Measurements from ENCODE around the gene NT5C3B.
A peak's percentile ranks its signal among the peaks of the same experiment; 100 is the strongest.

NT5C3B gene

GRCh38 chr17:41787021-41787418 is 49.0 kb downstream of the NT5C3B start:
- H3K4me1 ChIP-seq (ENCODE audit: insufficient read depth, low read length), result no peaks in the 10 kb centered on the region
- H3K36me3 ChIP-seq (ENCODE audit: insufficient read depth, low read length), result no peaks in the 10 kb centered on the region
- H3K4me3 ChIP-seq (ENCODE audit: low read depth in 1 of 2, low read length in 2 of 2), result no peak overlapping the region
- no peak overlapping the region for H3K9ac ChIP-seq (ENCODE audit: low read length)
- no peak overlapping the region for H3K27ac ChIP-seq (ENCODE audit: low read depth, low read length)
- peaks cover 13 to 23% of the 10 kb centered on the region in 2 donors for H3K27me3 ChIP-seq (ENCODE audit: control insufficient read depth in 1 of 2, insufficient read depth in 2 of 2, low read length in 2 of 2)
- H3K9me3 ChIP-seq (ENCODE audit: low read length), result no peaks in the 10 kb centered on the region

DNA sequence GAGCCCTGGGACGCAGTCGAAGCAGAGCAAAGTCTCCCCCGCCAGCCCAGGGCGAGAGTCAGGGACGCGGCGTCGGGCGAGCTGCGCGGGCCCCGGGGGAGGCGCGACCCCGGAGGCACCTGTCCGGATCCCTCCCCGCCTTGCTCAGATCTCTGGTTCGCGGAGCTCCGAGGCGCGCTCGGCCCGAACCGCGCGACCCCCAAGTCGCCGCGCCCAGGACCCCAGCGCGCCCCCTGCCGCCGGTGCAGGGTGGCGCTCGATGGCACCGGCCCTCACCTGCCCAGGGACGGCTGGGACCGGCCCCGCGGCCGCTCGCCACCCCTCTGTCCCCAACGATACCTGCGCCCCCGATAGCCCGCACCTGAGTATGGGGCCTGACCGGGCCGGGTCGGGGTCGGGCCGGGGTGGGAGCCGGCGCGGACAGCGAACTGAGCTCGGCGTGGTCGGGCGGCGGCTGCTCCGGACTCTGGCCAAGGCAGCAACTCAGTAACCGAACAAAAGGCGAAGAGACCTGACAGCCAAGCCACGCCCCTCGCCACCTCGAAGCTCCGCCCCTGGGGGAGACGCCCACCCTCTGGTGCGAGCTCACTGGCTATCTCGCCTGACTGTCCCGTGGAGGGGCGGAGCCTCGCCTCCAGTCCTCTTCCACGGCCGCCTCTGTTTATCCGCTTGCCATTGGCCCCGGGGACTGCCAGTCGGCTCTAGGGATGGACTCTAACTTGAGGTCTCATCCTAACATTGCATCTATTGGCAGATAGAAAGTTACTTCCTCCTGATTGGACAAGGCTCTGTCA is 49.6 kb downstream of the NT5C3B start, which contains the start of gene JUP:
Gene JUP, minus strand, starts transcription at position 485 of the 794 bp plus-strand sequence. CDS start 14,857 bp downstream, outside the sequence.
- H3K4me3 ChIP-seq (ENCODE audit: low read depth in 1 of 2, low read length in 2 of 2), result peak within 1 kb of the TSS; percentile 38 to 59
- H3K27ac ChIP-seq (ENCODE audit: low read depth, low read length), result peak within 1 kb of the TSS; percentile 3
- no peak within 1 kb of the TSS for H3K9ac ChIP-seq (ENCODE audit: low read length)
- no peaks in the 10 kb centered on the region for H3K36me3 ChIP-seq (ENCODE audit: insufficient read depth, low read length)
- peaks cover 13 to 23% of the 10 kb centered on the region in 2 donors for H3K27me3 ChIP-seq (ENCODE audit: control insufficient read depth in 1 of 2, insufficient read depth in 2 of 2, low read length in 2 of 2)
- H3K4me1 ChIP-seq (ENCODE audit: insufficient read depth, low read length), result no peaks in the 10 kb centered on the region
- H3K9me3 ChIP-seq (ENCODE audit: low read length), result no peaks in the 10 kb centered on the region

DNA sequence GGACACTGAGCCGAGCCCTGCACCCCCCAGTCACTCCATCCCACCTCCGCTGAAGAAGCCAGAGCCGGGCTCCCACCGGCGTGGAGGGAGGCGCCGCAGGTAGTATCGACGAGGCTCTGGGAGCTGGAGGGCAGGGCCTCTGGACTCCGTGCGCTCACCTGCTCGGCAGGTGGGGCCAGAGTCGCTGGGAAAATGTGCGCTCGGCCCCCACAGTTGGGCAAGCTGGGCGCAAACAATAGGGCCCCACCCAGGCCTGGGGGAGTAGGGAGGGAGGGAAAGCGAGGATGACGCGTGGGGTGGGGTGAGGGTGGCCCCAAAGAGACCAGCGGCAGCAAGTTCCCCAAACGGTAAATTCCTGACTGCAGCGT is 50.2 kb downstream of the NT5C3B start:
- H3K9ac ChIP-seq (ENCODE audit: low read length), result no peak overlapping the region
- H3K4me3 ChIP-seq (ENCODE audit: low read depth in 1 of 2, low read length in 2 of 2), result peak overlapping the region; percentile 38 to 59
- H3K27ac ChIP-seq (ENCODE audit: low read depth, low read length), result peak overlapping the region; percentile 3
- peaks cover 13 to 23% of the 10 kb centered on the region in 2 donors for H3K27me3 ChIP-seq (ENCODE audit: control insufficient read depth in 1 of 2, insufficient read depth in 2 of 2, low read length in 2 of 2)
- no peaks in the 10 kb centered on the region for H3K36me3 ChIP-seq (ENCODE audit: insufficient read depth, low read length)
- no peaks in the 10 kb centered on the region for H3K9me3 ChIP-seq (ENCODE audit: low read length)
- H3K4me1 ChIP-seq (ENCODE audit: insufficient read depth, low read length), result no peaks in the 10 kb centered on the region

- no peaks in the 10 kb centered on the region for H3K9me3 ChIP-seq (ENCODE audit: low read length)
- peak overlapping the region; percentile 3 for H3K27ac ChIP-seq (ENCODE audit: low read depth, low read length)
- peak overlapping the region in 1 of 2 donors; percentile 59 for H3K4me3 ChIP-seq (ENCODE audit: low read depth in 1 of 2, low read length in 2 of 2)
- no peaks in the 10 kb centered on the region for H3K36me3 ChIP-seq (ENCODE audit: insufficient read depth, low read length)
- H3K27me3 ChIP-seq (ENCODE audit: control insufficient read depth in 1 of 2, insufficient read depth in 2 of 2, low read length in 2 of 2), result peaks cover 13 to 23% of the 10 kb centered on the region in 2 donors
- H3K9ac ChIP-seq (ENCODE audit: low read length), result no peak overlapping the region
- H3K4me1 ChIP-seq (ENCODE audit: insufficient read depth, low read length), result no peaks in the 10 kb centered on the region
These were observed 50.8 kb downstream of the NT5C3B start for GRCh38 chr17:41785091-41785858.

DNA sequence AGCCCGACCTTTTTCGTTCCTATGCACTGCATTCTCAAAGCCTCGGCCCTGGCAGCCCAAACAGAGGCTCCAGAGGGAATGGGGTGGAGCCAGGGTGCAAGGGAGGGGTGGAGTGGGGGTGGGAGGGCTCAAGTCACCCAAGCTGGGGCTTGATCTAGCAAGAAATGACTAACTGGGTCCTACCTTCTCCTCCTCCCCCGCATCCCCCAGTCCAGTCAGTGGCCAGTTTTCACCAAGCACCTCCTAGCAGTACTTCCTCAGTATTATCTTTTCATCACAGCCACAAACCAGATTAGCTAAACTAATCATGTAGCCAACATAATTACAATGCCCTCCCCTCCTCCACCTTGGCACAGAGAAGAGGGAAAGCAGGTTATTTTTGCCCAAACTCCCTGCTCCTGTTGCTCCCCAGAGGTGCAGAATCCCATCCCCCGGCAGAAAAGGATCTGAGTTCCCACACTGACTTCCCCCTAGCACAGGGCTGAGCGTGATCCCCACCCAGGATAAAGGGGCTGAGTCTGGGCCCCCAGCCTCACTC is 51.8 kb downstream of the NT5C3B start:
- no peaks in the 10 kb centered on the region for H3K4me1 ChIP-seq (ENCODE audit: insufficient read depth, low read length)
- H3K27ac ChIP-seq (ENCODE audit: low read depth, low read length), result no peak overlapping the region
- H3K27me3 ChIP-seq (ENCODE audit: control insufficient read depth in 1 of 2, insufficient read depth in 2 of 2, low read length in 2 of 2), result peaks cover 13 to 23% of the 10 kb centered on the region in 2 donors
- no peaks in the 10 kb centered on the region for H3K36me3 ChIP-seq (ENCODE audit: insufficient read depth, low read length)
- no peak overlapping the region for H3K9ac ChIP-seq (ENCODE audit: low read length)
- H3K4me3 ChIP-seq (ENCODE audit: low read depth in 1 of 2, low read length in 2 of 2), result no peak overlapping the region
- H3K9me3 ChIP-seq (ENCODE audit: low read length), result no peaks in the 10 kb centered on the region

DNA sequence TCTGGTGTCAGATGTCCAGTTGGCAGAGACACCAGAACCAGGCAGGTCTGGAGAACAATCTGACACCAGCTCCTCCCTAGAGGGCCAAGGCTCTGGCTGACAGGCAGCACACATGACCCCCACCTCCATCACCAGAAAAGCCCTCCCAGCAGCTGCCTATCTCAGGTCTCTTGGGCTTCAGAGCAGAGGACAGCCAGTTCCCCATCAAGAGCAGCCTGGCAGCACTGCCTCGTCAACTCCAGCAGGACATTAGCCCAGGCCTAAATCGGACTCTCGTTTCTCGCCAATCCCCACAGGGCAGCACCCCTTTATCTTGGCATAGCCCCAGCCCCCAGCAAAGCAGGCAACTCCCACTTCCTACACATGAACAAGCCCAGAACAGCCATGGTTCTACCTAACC is 53.9 kb downstream of the NT5C3B start:
- H3K27me3 ChIP-seq (ENCODE audit: control insufficient read depth in 1 of 2, insufficient read depth in 2 of 2, low read length in 2 of 2), result peaks cover 13 to 23% of the 10 kb centered on the region in 2 donors
- no peaks in the 10 kb centered on the region for H3K9me3 ChIP-seq (ENCODE audit: low read length)
- no peak overlapping the region for H3K9ac ChIP-seq (ENCODE audit: low read length)
- no peak overlapping the region for H3K4me3 ChIP-seq (ENCODE audit: low read depth in 1 of 2, low read length in 2 of 2)
- H3K4me1 ChIP-seq (ENCODE audit: insufficient read depth, low read length), result peaks cover 11% of the 10 kb centered on the region
- no peak overlapping the region for H3K27ac ChIP-seq (ENCODE audit: low read depth, low read length)
- H3K36me3 ChIP-seq (ENCODE audit: insufficient read depth, low read length), result no peaks in the 10 kb centered on the region

DNA sequence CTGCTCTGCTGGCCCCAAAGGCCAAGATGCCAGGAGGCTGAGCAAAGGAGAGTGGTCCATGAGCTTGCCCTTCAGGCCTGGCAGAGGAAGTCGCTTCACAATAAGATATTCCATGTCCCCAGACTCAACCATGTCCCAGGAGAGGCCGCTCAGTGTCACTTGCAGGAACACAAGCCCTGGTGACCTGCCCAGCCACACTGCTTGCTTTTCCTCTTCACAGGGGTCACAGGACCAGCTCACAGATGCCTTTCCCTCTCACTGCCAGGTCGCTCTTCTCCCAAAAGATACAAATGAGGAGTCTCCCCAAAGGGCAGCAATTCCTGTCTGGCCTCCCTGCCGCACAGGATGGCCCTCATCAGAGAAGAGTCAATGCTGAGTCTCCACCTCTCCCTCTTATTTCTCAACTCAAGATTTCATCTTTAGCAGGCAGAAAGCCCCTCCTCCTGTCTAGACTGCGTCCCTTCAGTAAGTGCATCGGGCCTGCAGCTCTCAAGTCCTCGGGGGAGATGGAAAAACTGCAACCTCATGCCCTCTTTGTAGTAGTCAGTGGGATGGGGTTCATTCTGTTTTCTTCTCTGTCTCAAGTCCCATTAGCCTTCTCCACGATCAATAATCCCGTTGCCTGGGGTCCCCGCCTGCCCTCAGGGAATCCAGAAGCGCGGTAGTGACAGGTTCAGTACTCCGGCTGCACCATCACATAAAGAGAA is 54.5 kb downstream of the NT5C3B start:
- Histone ChIP-seq H3K4me3 (ENCODE audit: low read depth in 1 of 2, low read length in 2 of 2) (no peak overlapping the region), H3K9me3 (ENCODE audit: low read length) (no peaks in the 10 kb centered on the region), H3K27me3 (ENCODE audit: control insufficient read depth in 1 of 2, insufficient read depth in 2 of 2, low read length in 2 of 2) (peaks cover 13 to 18% of the 10 kb centered on the region in 2 donors), H3K4me1 (ENCODE audit: insufficient read depth, low read length) (peaks cover 14% of the 10 kb centered on the region), H3K27ac (ENCODE audit: low read depth, low read length) (no peak overlapping the region), H3K36me3 (ENCODE audit: insufficient read depth, low read length) (no peaks in the 10 kb centered on the region), H3K9ac (ENCODE audit: low read length) (no peak overlapping the region)

DNA sequence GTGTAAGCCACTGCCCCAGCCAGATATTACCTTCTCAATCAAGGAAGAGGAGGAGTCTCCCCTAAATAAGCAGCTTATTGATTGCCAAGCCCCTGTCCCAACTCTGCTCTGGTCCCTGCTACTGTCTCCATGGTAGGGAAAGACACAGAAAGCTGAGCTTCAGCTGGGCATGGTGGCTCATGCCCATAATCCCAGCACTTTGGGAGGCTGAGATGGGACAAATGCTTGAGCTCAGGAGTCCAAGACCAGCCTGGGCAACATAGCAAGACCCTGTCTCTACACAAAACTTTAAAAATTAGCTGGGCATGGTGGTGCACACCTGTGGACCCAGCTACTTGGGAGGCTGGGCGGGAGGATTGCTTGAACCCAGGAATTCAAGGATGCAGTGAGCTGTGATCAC is 56.1 kb downstream of the NT5C3B start:
- Histone ChIP-seq H3K9me3 (ENCODE audit: low read length) (no peaks in the 10 kb centered on the region), H3K27ac (ENCODE audit: low read depth, low read length) (no peak overlapping the region), H3K36me3 (ENCODE audit: insufficient read depth, low read length) (no peaks in the 10 kb centered on the region), H3K27me3 (ENCODE audit: control insufficient read depth in 1 of 2, insufficient read depth in 2 of 2, low read length in 2 of 2) (peaks cover 2% of the 10 kb centered on the region in 2 donors), H3K4me3 (ENCODE audit: low read depth in 1 of 2, low read length in 2 of 2) (no peak overlapping the region), H3K4me1 (ENCODE audit: insufficient read depth, low read length) (peaks cover 27% of the 10 kb centered on the region), H3K9ac (ENCODE audit: low read length) (no peak overlapping the region)

DNA sequence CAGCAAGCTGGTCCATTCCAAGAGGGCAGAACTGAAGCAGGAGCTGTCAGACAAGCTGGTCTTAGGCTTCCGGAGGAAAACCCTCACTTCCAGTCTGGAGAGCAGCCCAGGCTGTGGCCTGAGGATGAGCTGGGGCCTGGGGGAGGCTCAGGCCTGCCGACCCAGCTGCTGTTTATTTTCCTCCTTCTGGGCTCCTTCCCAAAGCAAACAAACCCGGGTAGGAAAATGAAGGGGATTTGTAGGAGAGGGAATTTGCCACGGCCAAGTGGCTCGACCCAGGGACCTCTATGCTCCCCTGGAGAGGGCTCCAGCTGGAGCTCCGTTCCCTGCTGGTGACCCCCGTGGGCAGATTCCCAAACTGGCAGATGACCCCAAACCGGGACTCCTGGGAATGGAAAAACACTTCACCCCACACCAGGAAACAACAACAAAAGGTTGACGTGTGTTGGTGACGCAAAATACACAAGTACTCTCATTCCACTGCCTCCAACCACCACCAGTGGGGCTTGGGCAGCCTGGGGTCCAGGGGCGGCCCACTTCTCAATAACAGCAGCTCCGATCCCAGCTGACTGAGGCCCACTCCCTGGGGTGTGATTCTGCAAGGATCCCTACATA is 58.4 kb downstream of the NT5C3B start:
- H3K36me3 ChIP-seq (ENCODE audit: insufficient read depth, low read length), result no peaks in the 10 kb centered on the region
- no peaks in the 10 kb centered on the region for H3K27me3 ChIP-seq (ENCODE audit: control insufficient read depth in 1 of 2, insufficient read depth in 2 of 2, low read length in 2 of 2)
- no peak overlapping the region for H3K4me3 ChIP-seq (ENCODE audit: low read depth in 1 of 2, low read length in 2 of 2)
- peak overlapping the region; percentile 58 for H3K27ac ChIP-seq (ENCODE audit: low read depth, low read length)
- no peaks in the 10 kb centered on the region for H3K9me3 ChIP-seq (ENCODE audit: low read length)
- H3K9ac ChIP-seq (ENCODE audit: low read length), result no peak overlapping the region
- peaks cover 31% of the 10 kb centered on the region for H3K4me1 ChIP-seq (ENCODE audit: insufficient read depth, low read length)

GRCh38 chr17:41777157-41777573 is 58.9 kb downstream of the NT5C3B start:
- no peaks in the 10 kb centered on the region for H3K27me3 ChIP-seq (ENCODE audit: control insufficient read depth in 1 of 2, insufficient read depth in 2 of 2, low read length in 2 of 2)
- no peak overlapping the region for H3K4me3 ChIP-seq (ENCODE audit: low read depth in 1 of 2, low read length in 2 of 2)

More at GRCh38 chr17:41777157-41777573, 58.9 kb downstream of the NT5C3B start:
- Histone ChIP-seq H3K9me3 (ENCODE audit: low read length) (no peaks in the 10 kb centered on the region), H3K36me3 (ENCODE audit: insufficient read depth, low read length) (no peaks in the 10 kb centered on the region), H3K4me1 (ENCODE audit: insufficient read depth, low read length) (peaks cover 32% of the 10 kb centered on the region), H3K9ac (ENCODE audit: low read length) (no peak overlapping the region), H3K27ac (ENCODE audit: low read depth, low read length) (peak overlapping the region; percentile 58)

Measured in muscle layer of colon (tissue), 2 donors.